ENCODE results near the gene PDK1. TPM values are rescaled to one million over a fixed set of nuclear protein-coding genes. Genes with fewer than 3 reads are reported as not detected.

Gene PDK1
- polyA plus RNA-seq, 3 donors = 5.4 to 10.3 (median 9.7) TPM

DNA sequence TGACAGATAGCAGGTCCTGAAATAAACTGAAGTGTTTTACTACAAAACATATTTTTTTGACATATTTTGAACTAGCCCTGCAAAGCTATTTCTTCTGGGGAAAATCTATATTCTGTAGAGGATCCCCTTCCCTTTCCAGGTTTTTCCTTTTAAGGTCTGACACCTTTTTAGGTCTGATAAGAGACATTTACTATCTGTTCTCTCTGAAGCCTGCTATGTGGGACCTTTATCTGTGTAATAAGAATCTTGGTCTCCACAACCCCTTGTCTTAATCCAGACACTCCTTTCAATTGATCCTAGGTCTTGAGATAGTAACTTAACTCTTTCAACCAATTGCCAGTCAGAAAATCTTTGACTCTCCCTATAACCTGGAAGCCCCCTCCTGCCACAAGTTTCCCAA is 5.5 kb upstream of the PDK1 start:
- Mint-ChIP-seq H3K27me3 (ENCODE audit: low read depth in 3 of 3) (peaks cover 6 to 9% (median 6%) of the 10 kb centered on the region in 3 donors), H3K4me3 (no peak overlapping the region), H3K4me1 (peaks cover 13% of the 10 kb centered on the region), H3K9me3 (peaks cover 13 to 25% (median 20%) of the 10 kb centered on the region in 7 donors), H3K27ac (no peak overlapping the region), H3K36me3 (peaks cover 2 to 4% of the 10 kb centered on the region in 2 donors)
- Histone ChIP-seq H3K9ac (ENCODE audit: insufficient read depth, low read length, poor library complexity, severe bottlenecking) (no peak overlapping the region), H3K79me2 (ENCODE audit: insufficient read depth, low read length) (no peaks in the 10 kb centered on the region), H3K4me3 (replicated peaks in 1 of 3; ENCODE audit: low read depth in 2 of 3, low read length in 3 of 3) (no peak overlapping the region), H3K36me3 (replicated peaks in 1 of 2; ENCODE audit: control insufficient read depth in 1 of 2, insufficient read depth in 2 of 2, low read length in 2 of 2) (no peaks in the 10 kb centered on the region), H3K4me1 (ENCODE audit: control insufficient read depth in 1 of 2, insufficient read depth in 2 of 2, low read length in 2 of 2) (peaks cover 6 to 8% of the 10 kb centered on the region in 2 donors), H3K9me3 (replicated peaks in 1 of 2; ENCODE audit: control insufficient read depth in 1 of 2, insufficient read depth in 1 of 2, low read length in 2 of 2) (peaks cover 7 to 18% of the 10 kb centered on the region in 2 donors), H3K27ac (ENCODE audit: low read depth in 1 of 2, low read length in 2 of 2) (no peak overlapping the region), H3K27me3 (ENCODE audit: control insufficient read depth in 2 of 2, insufficient read depth in 2 of 2, low read length in 2 of 2) (peaks cover 0 to 8% of the 10 kb centered on the region in 2 donors), H4K20me1 (ENCODE audit: insufficient read depth, low read length) (no peaks in the 10 kb centered on the region), H2AFZ (ENCODE audit: insufficient read depth, low read depth, low read length, poor library complexity, severe bottlenecking) (no peak overlapping the region), H3K4me2 (replicated peaks; ENCODE audit: extremely low read depth, low read length, poor library complexity, severe bottlenecking) (no peak overlapping the region)
- intact Hi-C loops (cut with micrococcal nuclease) = loop anchor here in 1 of 2 donors (10.0 kb wide), 1 partner anchor 1626 kb away; the partner anchor contains the start of gene GORASP2
- TF ChIP-seq, protein P1, sequence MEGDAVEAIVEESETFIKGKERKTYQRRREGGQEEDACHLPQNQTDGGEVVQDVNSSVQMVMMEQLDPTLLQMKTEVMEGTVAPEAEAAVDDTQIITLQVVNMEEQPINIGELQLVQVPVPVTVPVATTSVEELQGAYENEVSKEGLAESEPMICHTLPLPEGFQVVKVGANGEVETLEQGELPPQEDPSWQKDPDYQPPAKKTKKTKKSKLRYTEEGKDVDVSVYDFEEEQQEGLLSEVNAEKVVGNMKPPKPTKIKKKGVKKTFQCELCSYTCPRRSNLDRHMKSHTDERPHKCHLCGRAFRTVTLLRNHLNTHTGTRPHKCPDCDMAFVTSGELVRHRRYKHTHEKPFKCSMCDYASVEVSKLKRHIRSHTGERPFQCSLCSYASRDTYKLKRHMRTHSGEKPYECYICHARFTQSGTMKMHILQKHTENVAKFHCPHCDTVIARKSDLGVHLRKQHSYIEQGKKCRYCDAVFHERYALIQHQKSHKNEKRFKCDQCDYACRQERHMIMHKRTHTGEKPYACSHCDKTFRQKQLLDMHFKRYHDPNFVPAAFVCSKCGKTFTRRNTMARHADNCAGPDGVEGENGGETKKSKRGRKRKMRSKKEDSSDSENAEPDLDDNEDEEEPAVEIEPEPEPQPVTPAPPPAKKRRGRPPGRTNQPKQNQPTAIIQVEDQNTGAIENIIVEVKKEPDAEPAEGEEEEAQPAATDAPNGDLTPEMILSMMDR (IDR thresholded peaks at IDR 0.05) = no peak
- no peak for DNase-seq

DNA sequence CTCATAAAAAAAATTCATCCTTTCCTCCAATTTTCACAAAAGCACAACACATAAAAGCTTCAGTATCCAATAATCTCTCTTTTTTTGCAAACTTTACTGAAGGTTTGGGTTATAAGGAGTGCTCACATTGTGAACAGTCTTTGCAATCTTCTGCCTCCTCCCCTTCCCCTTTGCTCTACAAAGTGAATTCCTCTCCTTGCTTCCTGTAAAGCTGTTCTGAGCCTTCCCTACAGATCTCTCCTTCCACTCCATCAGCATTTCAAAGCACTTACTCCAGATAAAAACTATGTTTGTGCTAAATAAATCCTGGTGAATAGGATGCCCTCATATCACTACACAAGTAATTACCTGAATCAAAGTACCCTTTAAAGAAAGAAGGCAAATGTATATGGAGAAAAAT is 4.6 kb upstream of the PDK1 start:
- Histone ChIP-seq H3K27me3 (ENCODE audit: control insufficient read depth in 2 of 2, insufficient read depth in 2 of 2, low read length in 2 of 2) (peaks cover 0 to 8% of the 10 kb centered on the region in 2 donors), H3K4me2 (replicated peaks; ENCODE audit: extremely low read depth, low read length, poor library complexity, severe bottlenecking) (no peak overlapping the region), H2AFZ (ENCODE audit: insufficient read depth, low read depth, low read length, poor library complexity, severe bottlenecking) (no peak overlapping the region), H3K36me3 (replicated peaks in 1 of 2; ENCODE audit: control insufficient read depth in 1 of 2, insufficient read depth in 2 of 2, low read length in 2 of 2) (no peaks in the 10 kb centered on the region), H3K4me3 (replicated peaks in 1 of 3; ENCODE audit: low read depth in 2 of 3, low read length in 3 of 3) (no peak overlapping the region), H3K79me2 (ENCODE audit: insufficient read depth, low read length) (no peaks in the 10 kb centered on the region), H3K4me1 (ENCODE audit: control insufficient read depth in 1 of 2, insufficient read depth in 2 of 2, low read length in 2 of 2) (peaks cover 6 to 9% of the 10 kb centered on the region in 2 donors), H3K9me3 (replicated peaks in 1 of 2; ENCODE audit: control insufficient read depth in 1 of 2, insufficient read depth in 1 of 2, low read length in 2 of 2) (peaks cover 7 to 18% of the 10 kb centered on the region in 2 donors), H4K20me1 (ENCODE audit: insufficient read depth, low read length) (no peaks in the 10 kb centered on the region), H3K27ac (ENCODE audit: low read depth in 1 of 2, low read length in 2 of 2) (no peak overlapping the region), H3K9ac (ENCODE audit: insufficient read depth, low read length, poor library complexity, severe bottlenecking) (no peak overlapping the region)
- TF ChIP-seq, protein P1 (IDR thresholded peaks at IDR 0.05) = no peak
- Mint-ChIP-seq H3K4me1 (peaks cover 14% of the 10 kb centered on the region), H3K9me3 (peaks cover 13 to 23% (median 20%) of the 10 kb centered on the region in 7 donors), H3K27ac (no peak overlapping the region), H3K27me3 (ENCODE audit: low read depth in 3 of 3) (peaks cover 6 to 9% (median 6%) of the 10 kb centered on the region in 3 donors), H3K36me3 (peaks cover 2 to 4% of the 10 kb centered on the region in 2 donors), H3K4me3 (no peak overlapping the region)
- no peak for DNase-seq
- intact Hi-C loops (cut with micrococcal nuclease) = loop anchor here in 1 of 2 donors (10.0 kb wide), 1 partner anchor 1626 kb away; the partner anchor contains the start of gene GORASP2

Data from CD14-positive monocyte (primary cell).